Esophagus muscularis mucosa (tissue), 4 donors: ENCODE results near the gene TAX1BP1. TPM values are rescaled to one million over a fixed set of nuclear protein-coding genes. Genes with fewer than 3 reads are reported as not detected.

Experiments used
- DNase-seq: peaks from one replicate; pipeline ENCODE4 v3.0.0-alpha.2; 2017; ENCODE audit errors: extremely low spot score
- H3K27ac ChIP-seq, 4 donors: fragments of 200-600 bp; sonication (generic); replicated peaks in 1 of 4; 1 replicate in 3 of 4; 2 replicates in 1 of 4; pipeline ENCODE4 v1.5.1; 2016 to 2019; ENCODE audit warnings: mild to moderate bottlenecking in 1 of 4
- H3K27me3 ChIP-seq, 4 donors: fragments of 200-600 bp; sonication (generic); one replicate each; pipeline versions ENCODE4 v1.5.1 to v1.6.0; 2016 to 2019
- H3K36me3 ChIP-seq, 4 donors: fragments of 200-600 bp; sonication (generic); one replicate each; pipeline ENCODE4 v1.5.1; 2016 to 2019
- H3K4me1 ChIP-seq, 4 donors: fragments of 200-600 bp; sonication (generic); one replicate each; pipeline ENCODE4 v1.5.1; 2016 to 2019
- H3K4me3 ChIP-seq, 4 donors: fragments of 200-600 bp; sonication (generic); 1 replicate in 2 of 4; 2 replicates in 2 of 4; pipeline ENCODE4 v1.5.1; 2016 to 2019; ENCODE audit warnings: mild to moderate bottlenecking in 4 of 4, moderate library complexity in 1 of 4
- H3K9me3 ChIP-seq, 4 donors: fragments of 200-600 bp; sonication (generic); 1 replicate in 3 of 4; 2 replicates in 1 of 4; pipeline ENCODE4 v1.5.1; 2016 to 2019
- CTCF ChIP-seq, 3 experiments: fragments of 200-600 bp in 2 of 3; fragments of 450-650 bp in 1 of 3; sonication (generic) in 2 of 3; IDR thresholded peaks; one replicate each; pipeline ENCODE4 v1.5.1; 2017 to 2019; ENCODE audit warnings: antibody characterized with exemption in 3 of 3, mild to moderate bottlenecking in 2 of 3, moderate library complexity in 1 of 3
- EP300 ChIP-seq: sonication (generic); formaldehyde crosslinking; IDR thresholded peaks from one replicate; pipeline ENCODE4 v1.6.1; 2017; ENCODE audit warnings: antibody characterized with exemption
- POLR2A ChIP-seq: fragments of 450-650 bp; IDR thresholded peaks from one replicate; pipeline ENCODE4 v1.6.1; 2017; ENCODE audit warnings: antibody characterized with exemption, moderate library complexity, mild to moderate bottlenecking, low read depth
- POLR2AphosphoS5 ChIP-seq, 2 donors: sonication (generic); formaldehyde crosslinking; IDR thresholded peaks; one replicate each; pipeline ENCODE4 v1.6.1; 2017; ENCODE audit warnings: antibody characterized with exemption in 2 of 2
- WGBS: methylation state at CpG from one replicate; pipeline ENCODE4 v1.1.5; 2018; 5-methylcytosine and 5-hydroxymethylcytosine counted together
- intact Hi-C: fragments of 100-400 bp; cut with DNase I; formaldehyde crosslinking; loops from one replicate; pipeline ENCODE4 v1.15.1; 2023
- total RNA-seq, 4 donors: library from RNA; depleted of rRNA; stranded (reverse); fragments of >200 nt; gene quantifications; one replicate each; pipeline versions ENCODE4 v1.1.0 to v1.2.1, GENCODE V29; 2016

TAX1BP1 gene
- total RNA-seq, 4 donors from 2014 or later, result 107 to 139 (median 127) TPM

- Histone ChIP-seq H3K36me3 (peaks cover 3 to 37% (median 17%) of the 10 kb centered on the region in 4 donors), H3K27ac (no peak overlapping the region), H3K9me3 (no peaks in the 10 kb centered on the region), H3K4me1 (peaks cover 0 to 16% (median 10%) of the 10 kb centered on the region in 4 donors), H3K4me3 (no peak overlapping the region), H3K27me3 (no peaks in the 10 kb centered on the region)
- intact Hi-C loops, result no loop called here
- WGBS, result 97% methylated on average over 1 of the region's 1 CpG
- no peak for DNase-seq
- TF ChIP-seq EP300 (no peak), CTCF (IDR thresholded peaks at IDR 0.05) (no peak), POLR2A (no peak), POLR2AphosphoS5 (IDR thresholded peaks at IDR 0.05) (no peak)
Measured at GRCh38 chr7:27759491-27759890, 19.5 kb downstream of the TAX1BP1 start.

GRCh38 chr7:27762062-27762461 is 22.1 kb downstream of the TAX1BP1 start:
- TF ChIP-seq POLR2A (no peak), CTCF (IDR thresholded peaks at IDR 0.05) (no peak), EP300 (no peak), POLR2AphosphoS5 (IDR thresholded peaks at IDR 0.05) (no peak)
- intact Hi-C loops, result no loop called here
- no peaks in the 10 kb centered on the region for H3K27me3 ChIP-seq
- no peak overlapping the region for H3K4me3 ChIP-seq
- DNase-seq, result no peak
- no peaks in the 10 kb centered on the region for H3K9me3 ChIP-seq
- peaks cover 4 to 39% (median 16%) of the 10 kb centered on the region in 4 donors for H3K36me3 ChIP-seq
- 98% methylated on average over 1 of the region's 1 CpG for WGBS
- no peak overlapping the region for H3K27ac ChIP-seq
- H3K4me1 ChIP-seq, result peaks cover 0 to 16% (median 7%) of the 10 kb centered on the region in 4 donors

GRCh38 chr7:27763983-27764508 is 24.1 kb downstream of the TAX1BP1 start:
- WGBS, result 81% methylated on average over 2 of the region's 2 CpGs
- H3K4me3 ChIP-seq, result no peak overlapping the region
- DNase-seq, result no peak
- no peaks in the 10 kb centered on the region for H3K27me3 ChIP-seq
- no peak overlapping the region for H3K27ac ChIP-seq
- no peaks in the 10 kb centered on the region for H3K9me3 ChIP-seq
- TF ChIP-seq POLR2A, result no peak
- no peak for TF ChIP-seq POLR2AphosphoS5 (IDR thresholded peaks at IDR 0.05)
- TF ChIP-seq CTCF (IDR thresholded peaks at IDR 0.05), result no peak
- no peak for TF ChIP-seq EP300
- intact Hi-C loops, result no loop called here
- peaks cover 0 to 29% (median 8%) of the 10 kb centered on the region in 4 donors for H3K36me3 ChIP-seq
- peaks cover 0 to 16% (median 7%) of the 10 kb centered on the region in 4 donors for H3K4me1 ChIP-seq

GRCh38 chr7:27765841-27766240 is 25.9 kb downstream of the TAX1BP1 start:
- Histone ChIP-seq H3K4me3 (no peak overlapping the region), H3K36me3 (peaks cover 0 to 36% (median 18%) of the 10 kb centered on the region in 4 donors), H3K4me1 (peaks cover 0 to 16% (median 7%) of the 10 kb centered on the region in 4 donors), H3K27ac (no peak overlapping the region), H3K27me3 (no peaks in the 10 kb centered on the region), H3K9me3 (no peaks in the 10 kb centered on the region)
- intact Hi-C loops, result no loop called here
- WGBS, result 97% methylated on average over 11 of the region's 11 CpGs
- DNase-seq, result no peak
- no peak for TF ChIP-seq POLR2A
- no peak for TF ChIP-seq POLR2AphosphoS5 (IDR thresholded peaks at IDR 0.05)
- no peak for TF ChIP-seq CTCF (IDR thresholded peaks at IDR 0.05)
- no peak for TF ChIP-seq EP300

- intact Hi-C loops, result no loop called here
- TF ChIP-seq POLR2A, result no peak
- no peak for TF ChIP-seq POLR2AphosphoS5 (IDR thresholded peaks at IDR 0.05)
- no peak for TF ChIP-seq EP300
- TF ChIP-seq CTCF (IDR thresholded peaks at IDR 0.05), result no peak
- peaks cover 0 to 39% (median 20%) of the 10 kb centered on the region in 4 donors for H3K36me3 ChIP-seq
- H3K4me1 ChIP-seq, result peaks cover 0 to 16% (median 7%) of the 10 kb centered on the region in 4 donors
- no peak for DNase-seq
- no peaks in the 10 kb centered on the region for H3K9me3 ChIP-seq
- H3K27me3 ChIP-seq, result no peaks in the 10 kb centered on the region
- no peak overlapping the region for H3K27ac ChIP-seq
- no peak overlapping the region for H3K4me3 ChIP-seq
Measured at GRCh38 chr7:27767374-27767773, 27.4 kb downstream of the TAX1BP1 start.
